Upper lobe of right lung (tissue), 1 donor: ENCODE measurements around the gene TARP.

ENCODE experiments used
- ATAC-seq: fragments of 200-7000 bp; cut with Tn5 transposase; one replicate; pipeline ENCODE4 v1.9.1; 2020; ENCODE audit warnings: mild to moderate bottlenecking, moderate library complexity
- DNase-seq: peaks from one replicate; pipeline ENCODE4 v3.0.0-alpha.2; 2020
- H3K27ac ChIP-seq: fragments of 200-600 bp; one replicate; pipeline ENCODE4 v1.8.0; 2022
- H3K27me3 ChIP-seq: fragments of 200-600 bp; one replicate; pipeline ENCODE4 v1.8.0; 2022; ENCODE audit warnings: mild to moderate bottlenecking
- H3K36me3 ChIP-seq: fragments of 200-600 bp; one replicate; pipeline ENCODE4 v1.8.0; 2022
- H3K4me1 ChIP-seq: fragments of 200-600 bp; one replicate; pipeline ENCODE4 v1.8.0; 2022
- H3K4me3 ChIP-seq: fragments of 200-600 bp; one replicate; pipeline ENCODE4 v1.8.0; 2022; ENCODE audit warnings: mild to moderate bottlenecking
- H3K9me3 ChIP-seq: fragments of 200-600 bp; one replicate; pipeline ENCODE4 v1.8.0; 2022
- intact Hi-C: fragments of 100-400 bp; cut with DNase I; formaldehyde crosslinking; loops from one replicate; pipeline ENCODE4 v1.11.0; 2022
- TF ChIP-seq, protein P1 (sequence below): fragments of 200-600 bp; IDR thresholded peaks from one replicate; pipeline ENCODE4 v1.8.0; 2022; ENCODE audit warnings: antibody characterized with exemption
- donor health status: DM: no; HTN: yes; CAD: no; lungs with severe emphysema.

The TARP gene

DNA sequence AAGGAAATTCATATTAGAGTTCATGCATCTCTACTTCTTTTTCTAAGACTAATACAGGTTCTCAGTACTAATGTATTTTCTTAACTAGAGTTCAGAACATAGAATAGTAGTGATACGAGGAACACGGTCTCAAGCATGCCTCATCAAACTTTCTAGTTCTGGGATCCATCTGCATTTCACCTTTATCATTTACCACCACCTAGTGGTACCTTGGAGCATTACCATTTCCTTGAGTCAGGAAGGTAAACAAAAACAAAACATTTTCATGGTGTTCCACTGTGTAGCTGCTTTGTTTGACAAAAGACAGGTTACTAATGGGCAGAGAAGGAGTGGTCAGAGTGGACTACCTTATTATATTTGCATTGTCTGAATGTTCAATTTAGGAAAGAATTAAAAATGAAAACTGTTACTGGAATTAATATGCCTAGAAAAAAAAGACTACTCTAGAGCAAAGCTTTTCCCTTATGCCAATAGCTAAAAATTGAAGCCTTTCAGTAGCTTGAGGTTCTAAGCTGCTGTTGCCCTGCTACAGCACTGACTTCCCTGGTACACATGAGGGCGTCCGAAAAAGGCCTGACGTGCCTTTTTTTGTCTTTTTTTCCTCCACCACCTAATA, 50.8 kb downstream of the TARP start:
- Histone ChIP-seq H3K9me3 (no peaks in the 10 kb centered on the region), H3K36me3 (peaks cover 52% of the 10 kb centered on the region), H3K4me1 (peaks cover 10% of the 10 kb centered on the region), H3K27me3 (no peaks in the 10 kb centered on the region), H3K27ac (no peak overlapping the region), H3K4me3 (no peak overlapping the region)
- ATAC-seq (peak; percentile 94), DNase-seq (no peak)
- intact Hi-C loops = loop anchor here (5.0 kb wide), 1 partner anchor 120 kb away; no protein-coding TSS in a partner anchor
- TF ChIP-seq, protein P1, sequence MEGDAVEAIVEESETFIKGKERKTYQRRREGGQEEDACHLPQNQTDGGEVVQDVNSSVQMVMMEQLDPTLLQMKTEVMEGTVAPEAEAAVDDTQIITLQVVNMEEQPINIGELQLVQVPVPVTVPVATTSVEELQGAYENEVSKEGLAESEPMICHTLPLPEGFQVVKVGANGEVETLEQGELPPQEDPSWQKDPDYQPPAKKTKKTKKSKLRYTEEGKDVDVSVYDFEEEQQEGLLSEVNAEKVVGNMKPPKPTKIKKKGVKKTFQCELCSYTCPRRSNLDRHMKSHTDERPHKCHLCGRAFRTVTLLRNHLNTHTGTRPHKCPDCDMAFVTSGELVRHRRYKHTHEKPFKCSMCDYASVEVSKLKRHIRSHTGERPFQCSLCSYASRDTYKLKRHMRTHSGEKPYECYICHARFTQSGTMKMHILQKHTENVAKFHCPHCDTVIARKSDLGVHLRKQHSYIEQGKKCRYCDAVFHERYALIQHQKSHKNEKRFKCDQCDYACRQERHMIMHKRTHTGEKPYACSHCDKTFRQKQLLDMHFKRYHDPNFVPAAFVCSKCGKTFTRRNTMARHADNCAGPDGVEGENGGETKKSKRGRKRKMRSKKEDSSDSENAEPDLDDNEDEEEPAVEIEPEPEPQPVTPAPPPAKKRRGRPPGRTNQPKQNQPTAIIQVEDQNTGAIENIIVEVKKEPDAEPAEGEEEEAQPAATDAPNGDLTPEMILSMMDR = peak; percentile 91

DNA sequence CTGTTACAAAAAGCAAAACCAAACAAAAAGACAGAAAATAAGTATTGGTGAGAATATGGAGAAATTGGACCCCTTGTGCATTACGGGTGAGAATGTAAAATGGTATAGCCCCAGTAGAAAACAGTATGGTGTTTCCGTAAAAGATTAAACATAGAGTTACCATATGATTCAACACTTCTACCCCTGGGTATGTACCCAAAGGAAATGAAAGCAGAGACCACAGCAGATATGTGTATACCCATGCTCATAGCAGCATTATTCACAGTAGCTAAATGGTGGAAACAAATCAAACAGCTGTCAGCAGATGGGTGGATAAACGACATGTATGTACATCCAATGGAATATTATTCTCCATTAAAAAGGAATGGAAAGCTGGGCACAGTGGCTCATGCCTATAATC, 53.0 kb downstream of the TARP start:
- no peak overlapping the region for H3K27ac ChIP-seq
- intact Hi-C loops = loop anchor here (5.0 kb wide), 1 partner anchor 118 kb away; no protein-coding TSS in a partner anchor
- peaks cover 17% of the 10 kb centered on the region for H3K4me1 ChIP-seq
- TF ChIP-seq, protein P1 = no peak
- DNase-seq = no peak
- H3K9me3 ChIP-seq = no peaks in the 10 kb centered on the region
- H3K36me3 ChIP-seq = peaks cover 56% of the 10 kb centered on the region
- no peaks in the 10 kb centered on the region for H3K27me3 ChIP-seq
- H3K4me3 ChIP-seq = no peak overlapping the region
- no peak for ATAC-seq

DNA sequence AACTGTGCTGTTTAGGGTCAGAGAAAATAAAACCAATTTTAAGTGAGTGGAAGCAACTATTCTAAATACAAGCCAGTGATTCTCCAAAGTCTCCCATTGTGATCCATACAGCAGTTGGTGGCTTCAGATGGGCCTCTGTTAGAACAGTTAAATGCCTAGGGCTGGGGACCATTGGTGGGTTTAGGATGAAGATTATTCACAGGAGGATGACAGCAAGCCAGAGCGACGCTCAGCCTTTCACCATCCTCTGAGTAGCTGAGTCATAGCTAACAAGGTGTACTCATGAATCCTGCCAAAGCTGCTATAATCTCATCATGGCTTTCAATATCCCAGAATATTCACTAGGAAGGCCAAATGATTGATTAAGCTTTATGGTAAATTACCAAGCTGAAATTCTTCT, 55.8 kb downstream of the TARP start:
- DNase-seq = no peak
- no peaks in the 10 kb centered on the region for H3K9me3 ChIP-seq
- H3K27me3 ChIP-seq = no peaks in the 10 kb centered on the region
- peaks cover 21% of the 10 kb centered on the region for H3K4me1 ChIP-seq
- intact Hi-C loops = no loop called here
- no peak overlapping the region for H3K4me3 ChIP-seq
- H3K36me3 ChIP-seq = peaks cover 64% of the 10 kb centered on the region
- ATAC-seq = no peak
- no peak overlapping the region for H3K27ac ChIP-seq
- TF ChIP-seq, protein P1 = no peak

DNA sequence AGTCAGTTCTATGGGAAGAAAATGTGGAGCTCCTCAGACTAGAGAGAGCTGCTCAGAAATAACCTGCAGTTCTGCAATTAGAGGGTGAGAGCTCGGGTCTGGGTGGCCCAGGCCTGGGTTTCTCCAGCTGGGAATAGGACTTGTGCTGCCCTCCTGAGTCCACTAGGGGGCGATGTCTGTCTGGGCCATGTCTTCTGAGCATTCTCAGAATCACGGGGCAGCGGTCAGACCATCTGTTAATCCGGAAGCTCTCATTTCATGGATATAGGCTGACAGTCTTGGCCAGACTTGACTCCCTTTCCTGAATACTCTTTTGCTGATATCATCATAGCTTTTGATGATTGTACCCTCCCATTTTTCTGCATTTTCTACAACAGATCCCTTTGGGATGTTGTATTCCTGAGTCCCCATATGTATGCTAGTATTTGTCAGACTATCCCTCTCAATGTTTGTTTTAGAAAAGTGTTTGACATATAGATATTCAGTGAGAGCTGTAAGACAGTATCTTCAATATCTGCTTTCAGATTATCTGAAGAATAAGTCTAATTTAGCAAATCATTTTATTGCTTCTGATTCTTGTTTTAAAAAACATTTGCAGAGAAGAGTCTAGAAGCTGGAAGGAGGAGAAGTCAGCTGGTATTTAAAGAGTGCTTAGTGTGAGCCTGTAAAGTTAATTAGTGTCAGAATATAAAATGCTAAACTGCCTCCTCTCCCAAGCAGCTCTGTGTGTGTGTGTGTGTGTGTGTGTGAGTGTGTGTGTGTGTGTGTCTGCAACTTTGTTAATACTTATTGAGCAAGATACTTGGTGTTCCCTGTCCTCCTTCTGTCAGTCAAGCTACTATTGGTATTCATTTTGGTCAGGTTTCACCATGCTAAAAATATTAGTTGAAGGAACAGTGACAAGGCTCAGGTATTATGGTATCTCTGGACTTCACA, 57.4 kb downstream of the TARP start:
- DNase-seq (peak; percentile 85), ATAC-seq (peak; percentile 98)
- Histone ChIP-seq H3K36me3 (peaks cover 52% of the 10 kb centered on the region), H3K27me3 (no peaks in the 10 kb centered on the region), H3K27ac (peak overlapping the region; percentile 43), H3K9me3 (no peaks in the 10 kb centered on the region), H3K4me1 (peaks cover 16% of the 10 kb centered on the region), H3K4me3 (no peak overlapping the region)
- TF ChIP-seq, protein P1 = peak; percentile 98
- intact Hi-C loops = no loop called here

DNA sequence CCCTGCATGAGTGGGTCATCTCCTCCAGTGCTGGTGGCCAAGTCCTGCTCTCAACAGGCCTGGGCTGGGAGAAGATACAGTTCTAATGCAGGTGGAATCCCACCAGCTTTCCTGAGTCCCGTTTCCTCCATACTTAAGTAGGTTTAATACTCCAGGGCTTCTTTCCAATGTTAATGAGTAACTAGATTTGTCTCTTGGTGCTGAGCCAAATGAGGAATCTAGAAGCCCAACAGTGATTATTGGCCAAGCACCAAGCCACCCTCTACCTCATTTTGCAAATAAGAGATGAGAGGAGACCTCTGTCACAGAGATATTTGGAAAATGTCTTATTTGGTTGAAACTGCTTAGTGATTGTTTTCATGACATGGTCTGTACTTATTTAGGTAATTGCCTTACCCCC, 58.3 kb downstream of the TARP start:
- H3K9me3 ChIP-seq = no peaks in the 10 kb centered on the region
- TF ChIP-seq, protein P1 = no peak
- H3K27me3 ChIP-seq = no peaks in the 10 kb centered on the region
- H3K4me1 ChIP-seq = peaks cover 16% of the 10 kb centered on the region
- H3K36me3 ChIP-seq = peaks cover 43% of the 10 kb centered on the region
- ATAC-seq (no peak), DNase-seq (no peak)
- H3K4me3 ChIP-seq = no peak overlapping the region
- intact Hi-C loops = no loop called here
- peak overlapping the region; percentile 43 for H3K27ac ChIP-seq
